HG03469 (cell line): Measurements from ENCODE around the gene ANKRD11.

Experiments
- ATAC-seq: cut with Tn5 transposase; IDR thresholded peaks from one replicate; pipeline ENCODE4 v1.9.1; 2021; ENCODE audit warnings: mild to moderate bottlenecking, moderate library complexity, moderate number of reproducible peaks; ENCODE audit not compliant: unreplicated experiment

The ANKRD11 gene

DNA sequence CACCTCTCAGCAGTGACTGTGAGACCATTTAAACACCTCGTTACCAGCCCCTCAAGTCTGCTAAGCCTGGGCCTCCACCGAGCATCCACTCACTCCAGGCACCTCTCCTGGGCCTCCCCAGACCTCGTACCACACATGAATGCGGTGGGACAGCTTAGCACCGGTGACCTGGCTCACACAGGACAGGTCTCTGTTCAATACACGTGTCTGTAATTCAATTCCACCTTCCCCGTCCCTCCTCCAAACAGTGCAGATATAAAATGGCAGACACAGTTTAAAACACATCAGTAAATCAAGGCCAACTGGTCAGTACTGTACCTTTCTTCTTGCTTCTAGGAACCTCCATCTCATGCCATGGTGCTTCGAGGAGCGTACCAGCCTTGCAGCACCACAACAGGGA, 199.0 kb downstream of the ANKRD11 start:
- ATAC-seq, result no peak

DNA sequence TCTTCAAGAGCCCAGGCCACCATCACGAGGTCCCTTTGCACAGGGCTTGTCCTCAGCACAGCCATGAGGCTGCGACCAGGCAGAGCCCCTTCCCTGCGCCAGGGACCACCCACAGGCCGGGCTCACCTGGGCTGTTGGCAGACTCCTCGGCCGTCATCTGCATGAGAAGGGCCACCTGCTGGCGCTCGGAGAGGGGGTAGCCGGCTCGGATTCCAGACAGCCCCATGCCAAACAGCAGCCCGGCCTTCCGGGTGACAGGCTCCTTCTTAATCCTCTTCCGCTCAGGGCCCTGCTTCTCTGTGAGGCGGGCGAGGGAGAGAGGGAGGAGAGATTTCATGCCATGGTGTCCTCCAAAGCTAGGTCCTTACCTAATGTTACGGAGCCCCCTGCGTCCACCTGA, 199.5 kb downstream of the ANKRD11 start:
- ATAC-seq, result no peak

DNA sequence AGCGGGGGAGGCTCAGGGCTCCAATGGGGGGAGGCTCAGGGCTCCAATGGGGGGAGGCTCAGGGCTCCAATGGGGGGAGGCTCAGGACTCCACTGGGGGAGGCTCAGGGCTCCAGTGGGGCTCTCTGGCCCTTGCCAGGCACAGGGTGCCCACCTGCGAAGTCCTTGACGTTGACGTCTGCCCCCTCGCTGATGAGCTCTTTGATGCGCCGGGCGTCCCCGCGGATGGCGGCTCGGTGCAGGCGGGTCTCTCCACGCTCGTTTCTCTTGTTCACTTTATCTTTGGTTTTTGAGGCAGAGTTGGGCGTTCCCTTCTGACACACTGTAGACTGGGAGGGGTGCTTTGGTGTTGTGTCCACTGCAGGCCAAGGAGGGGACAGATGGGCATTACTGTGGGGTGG, 199.9 kb downstream of the ANKRD11 start:
- no peak for ATAC-seq

DNA sequence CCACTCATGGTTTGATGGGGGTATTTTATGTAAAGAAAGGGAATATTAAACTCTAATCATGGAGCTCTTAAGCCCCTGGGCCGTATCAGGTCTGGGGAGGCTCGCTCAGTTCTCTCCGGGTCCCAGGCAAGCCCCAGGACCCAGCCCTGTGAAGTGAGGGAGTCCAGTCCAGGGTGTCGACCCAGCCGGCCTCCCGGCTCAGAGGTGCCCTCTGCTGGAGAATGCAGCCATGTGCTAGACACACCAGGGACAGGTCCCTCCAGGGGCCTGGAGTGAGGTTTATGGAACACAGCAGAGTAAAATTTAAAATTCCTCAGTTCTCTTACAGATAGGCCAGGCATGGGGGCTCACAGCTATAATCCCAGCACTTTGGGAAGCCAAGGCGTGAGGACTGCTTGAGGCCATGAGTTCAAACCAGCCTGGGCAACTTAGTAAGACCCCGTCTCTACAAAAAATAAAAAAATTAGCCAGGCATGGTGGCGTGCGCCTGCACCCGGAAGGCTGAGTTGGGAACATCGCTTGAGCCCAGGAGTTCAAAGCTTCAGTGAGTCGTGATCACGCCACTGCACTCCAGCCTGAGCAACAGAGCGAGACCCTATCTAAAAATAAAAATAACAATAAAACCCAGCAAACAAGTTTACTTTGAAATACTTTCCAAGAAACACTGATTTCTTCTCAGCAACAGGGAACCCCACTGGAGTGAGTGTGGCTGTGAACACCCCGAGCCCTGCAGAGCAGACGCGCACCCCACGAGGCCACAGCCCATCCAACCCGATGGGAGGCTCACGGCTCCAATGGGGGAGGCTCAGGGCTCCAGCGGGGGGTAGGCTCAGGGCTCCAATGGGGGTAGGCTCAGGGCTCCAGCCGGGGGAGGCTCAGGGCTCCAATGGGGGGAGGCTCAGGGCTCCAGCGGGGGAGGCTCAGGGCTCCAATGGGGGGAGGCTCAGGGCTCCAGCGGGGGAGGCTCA, 200.6 kb downstream of the ANKRD11 start:
- ATAC-seq, result no peak

DNA sequence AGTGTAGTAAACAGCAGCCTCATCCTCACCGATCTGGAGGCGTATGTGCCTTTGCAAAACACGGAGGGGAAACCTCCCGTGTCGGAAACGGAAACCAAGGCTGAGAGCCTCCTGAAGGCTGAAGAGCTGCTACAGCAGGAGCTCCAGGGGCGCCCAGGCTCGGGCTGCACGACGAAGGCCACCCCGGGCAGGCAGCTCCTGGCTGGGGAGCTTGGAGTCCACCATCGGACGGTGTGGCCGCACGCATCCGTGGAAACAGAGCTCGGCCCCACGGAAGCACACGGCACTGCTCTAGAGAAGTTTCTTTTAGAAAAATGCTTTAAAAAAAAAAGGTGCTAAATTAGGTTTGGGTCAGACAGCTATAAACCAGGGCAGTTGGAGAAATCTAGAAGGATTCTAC, 201.4 kb downstream of the ANKRD11 start:
- no peak for ATAC-seq

DNA sequence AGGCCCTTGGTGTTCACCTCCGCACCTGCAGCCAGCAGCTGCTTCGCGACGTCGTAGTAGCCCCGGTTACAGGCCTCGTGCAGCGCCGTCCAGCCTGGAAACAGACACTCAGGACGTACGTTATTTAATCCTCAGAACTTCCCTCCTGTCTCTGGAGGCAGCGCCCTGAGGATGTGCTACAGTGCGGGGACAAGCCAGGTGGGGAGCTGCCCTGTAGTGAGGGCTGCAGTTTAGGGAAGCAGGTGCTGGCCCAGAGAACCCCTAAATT, 201.8 kb downstream of the ANKRD11 start:
- no peak for ATAC-seq

DNA sequence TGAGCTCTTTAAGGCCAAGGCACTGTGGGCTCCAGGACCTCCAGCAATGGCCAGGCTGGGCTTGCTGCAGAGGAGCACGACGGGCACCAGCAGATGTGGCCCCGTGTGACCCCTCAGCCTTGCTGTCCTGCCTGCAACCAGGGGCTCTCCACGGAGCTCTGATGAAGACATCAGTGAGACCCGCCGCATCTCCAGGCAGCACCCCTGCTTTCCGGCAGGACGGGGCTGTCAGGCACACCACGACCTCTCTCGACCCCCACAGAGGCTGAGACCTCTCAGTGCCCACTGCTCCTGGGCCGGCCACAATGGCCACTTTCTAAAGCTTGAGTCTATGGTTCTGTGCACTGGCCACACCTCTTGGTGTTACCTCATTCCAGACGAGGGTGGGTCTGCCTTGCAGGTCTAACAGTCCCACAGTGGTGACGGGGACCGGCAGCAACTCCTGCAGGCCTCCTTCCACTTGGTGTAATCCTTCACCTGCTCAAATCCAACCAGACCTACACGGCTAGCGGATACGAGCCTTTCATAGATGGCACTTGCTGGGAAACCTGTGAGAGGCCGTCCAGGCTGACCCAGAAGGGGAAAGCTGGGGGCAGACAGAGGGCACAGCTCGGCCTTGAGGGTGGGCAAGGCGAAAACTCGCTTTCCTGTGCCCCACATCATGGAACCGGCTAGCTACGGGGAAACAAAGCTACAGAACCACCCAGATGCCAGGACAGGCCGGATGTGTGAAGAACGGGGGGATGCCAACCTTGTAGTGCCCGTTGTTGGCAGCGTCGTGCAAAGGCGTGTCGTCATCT, 202.4 kb downstream of the ANKRD11 start:
- no peak for ATAC-seq

DNA sequence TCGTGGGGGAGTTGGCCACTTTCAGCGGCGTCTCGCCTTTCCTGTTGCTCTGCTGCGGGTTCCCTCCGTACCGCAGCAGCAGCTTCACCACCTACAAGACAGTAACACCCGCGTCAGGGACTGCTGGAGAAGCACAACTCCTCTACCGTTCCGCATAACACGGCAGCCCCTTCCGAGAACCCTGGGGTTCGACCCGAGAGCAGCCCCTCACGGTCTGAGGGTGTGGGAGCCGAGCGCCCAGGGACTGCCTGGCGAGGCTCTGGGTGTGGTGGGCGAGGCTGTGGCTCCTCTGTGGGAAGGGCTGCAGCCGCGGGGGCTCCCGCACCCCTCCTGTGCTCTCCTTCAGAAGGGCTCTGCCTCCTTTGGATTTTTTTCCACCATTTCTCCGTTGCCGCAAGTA, 204.3 kb downstream of the ANKRD11 start:
- ATAC-seq, result no peak

DNA sequence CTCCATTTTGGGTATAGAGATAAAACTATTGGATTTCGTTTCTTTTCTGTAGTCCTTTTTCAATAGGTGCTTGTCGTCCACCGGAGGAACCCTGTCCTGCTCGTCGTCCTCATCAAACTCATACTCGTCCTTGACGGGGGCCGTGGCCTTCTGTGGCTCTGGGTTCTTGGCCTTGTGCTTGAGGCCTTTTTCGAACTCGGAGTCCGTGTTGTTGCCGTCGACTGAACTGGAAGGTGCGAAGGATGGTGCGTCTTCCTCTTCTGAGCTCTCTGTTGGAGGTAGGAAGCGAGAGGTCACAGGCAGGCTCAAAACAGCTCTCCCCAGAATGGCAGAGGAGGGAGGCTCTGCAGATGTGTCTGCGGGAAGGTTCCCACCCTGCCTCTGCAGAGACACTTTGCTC, 205.0 kb downstream of the ANKRD11 start:
- ATAC-seq, result no peak

DNA sequence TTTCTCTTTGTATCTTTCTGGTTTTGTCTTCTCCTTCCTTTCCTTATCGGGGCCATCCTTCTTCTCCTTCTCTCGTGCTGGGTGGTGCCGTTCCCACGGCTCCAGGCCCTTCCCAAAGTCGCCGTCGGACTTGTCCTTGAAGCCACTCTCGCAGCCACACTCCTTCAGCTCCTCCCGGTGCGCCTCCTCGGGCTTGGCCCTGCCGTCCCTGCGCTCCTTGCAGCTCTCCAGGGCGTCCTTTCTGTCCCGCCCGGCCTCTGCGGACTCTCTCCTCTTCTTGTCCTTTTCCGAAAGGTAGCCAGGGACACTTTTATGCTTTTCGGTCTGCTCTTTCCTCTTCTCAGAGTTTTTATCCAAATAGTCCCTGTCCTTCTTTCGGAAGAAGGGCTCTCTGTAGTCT, 206.9 kb downstream of the ANKRD11 start:
- no peak for ATAC-seq

DNA sequence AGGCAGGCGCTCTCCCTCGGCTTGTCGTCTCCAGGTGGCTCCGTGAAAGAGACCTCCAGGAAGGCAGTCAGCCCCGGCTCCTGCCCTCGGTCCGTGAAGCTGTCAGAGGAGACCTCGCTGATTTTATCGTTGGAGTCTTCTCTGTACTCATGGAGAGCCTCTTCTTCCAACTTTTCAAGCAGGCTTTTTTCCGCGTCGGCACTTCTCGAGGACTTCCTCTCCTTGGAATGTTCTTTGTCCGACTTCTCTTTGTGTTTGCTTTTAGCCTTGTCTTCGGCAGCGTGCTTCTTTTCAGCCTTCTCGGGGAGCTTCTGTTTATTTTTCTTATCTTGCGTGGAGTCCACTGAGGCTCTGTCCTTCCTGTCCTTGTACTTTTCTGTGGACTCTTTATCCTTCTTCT, 207.8 kb downstream of the ANKRD11 start:
- ATAC-seq, result no peak

DNA sequence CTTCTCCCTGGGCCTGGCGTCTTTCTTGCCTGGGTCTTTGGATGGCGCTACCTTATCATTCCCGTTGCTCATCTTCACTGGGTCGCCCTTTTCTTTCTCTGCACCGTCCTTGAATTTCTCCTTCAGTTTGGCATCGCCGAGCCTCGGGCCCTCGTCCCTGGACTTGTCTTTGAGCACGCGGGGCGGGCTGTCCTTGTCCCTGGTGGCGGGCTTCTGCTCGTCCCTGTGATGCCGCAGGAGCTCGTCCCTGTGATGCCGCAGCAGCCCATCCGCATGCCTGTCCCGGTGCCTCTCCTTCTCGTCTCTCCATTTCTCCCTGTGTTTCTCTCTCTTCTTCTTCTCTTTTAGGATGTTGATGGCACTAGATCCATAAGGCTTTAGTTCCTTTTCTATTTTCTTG, 208.5 kb downstream of the ANKRD11 start:
- no peak for ATAC-seq

DNA sequence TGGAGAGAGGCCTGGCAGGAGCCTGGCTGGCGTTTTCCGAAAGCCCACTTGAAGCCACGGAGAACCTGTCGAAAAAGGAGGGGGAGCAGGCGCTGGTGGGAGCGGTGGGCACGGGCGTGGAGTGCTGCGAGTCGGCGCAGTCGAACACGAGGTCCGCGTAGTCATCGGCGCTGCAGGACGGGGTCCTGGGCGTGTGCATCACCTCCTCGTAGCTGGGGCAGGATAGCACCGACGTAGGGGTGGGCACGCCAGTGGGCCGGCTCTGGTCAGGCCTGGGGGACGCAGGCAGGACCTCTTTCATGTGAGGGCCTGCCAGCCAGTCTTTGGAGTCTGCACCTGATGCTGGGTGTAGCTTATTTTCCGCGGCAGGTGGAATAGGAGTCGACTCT, 209.2 kb downstream of the ANKRD11 start:
- no peak for ATAC-seq

DNA sequence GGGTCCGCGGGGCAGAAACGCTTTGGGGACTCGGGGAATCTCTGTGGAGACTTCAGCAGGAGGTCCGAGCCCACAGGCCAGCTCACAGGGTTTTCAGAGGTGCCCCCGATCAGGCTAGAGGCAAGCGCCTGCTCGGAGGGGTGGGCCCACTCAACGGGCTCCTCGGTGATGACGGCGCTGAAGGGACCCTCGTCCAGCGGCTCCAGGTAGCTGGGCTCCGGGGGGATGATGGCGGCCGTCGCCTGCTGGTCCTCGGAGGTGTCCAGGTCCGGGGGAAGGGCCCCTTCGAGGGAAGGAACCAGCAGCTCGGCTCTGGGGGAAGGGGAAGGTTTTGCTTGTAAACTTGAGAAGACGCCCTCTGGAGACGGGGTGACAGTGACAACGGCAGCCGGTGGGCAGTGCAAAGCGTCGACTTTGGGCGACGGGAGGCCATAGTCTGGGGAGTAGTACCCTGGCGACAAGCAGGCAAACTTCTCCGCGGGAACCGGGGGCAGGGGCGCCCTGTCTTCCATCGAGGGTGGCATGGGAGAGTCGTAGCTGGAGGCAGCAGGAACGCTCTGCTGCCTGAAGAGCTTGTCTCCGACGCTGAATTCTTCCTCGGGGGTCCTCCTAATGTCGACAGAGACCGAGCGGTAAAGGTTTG, 209.7 kb downstream of the ANKRD11 start:
- no peak for ATAC-seq

DNA sequence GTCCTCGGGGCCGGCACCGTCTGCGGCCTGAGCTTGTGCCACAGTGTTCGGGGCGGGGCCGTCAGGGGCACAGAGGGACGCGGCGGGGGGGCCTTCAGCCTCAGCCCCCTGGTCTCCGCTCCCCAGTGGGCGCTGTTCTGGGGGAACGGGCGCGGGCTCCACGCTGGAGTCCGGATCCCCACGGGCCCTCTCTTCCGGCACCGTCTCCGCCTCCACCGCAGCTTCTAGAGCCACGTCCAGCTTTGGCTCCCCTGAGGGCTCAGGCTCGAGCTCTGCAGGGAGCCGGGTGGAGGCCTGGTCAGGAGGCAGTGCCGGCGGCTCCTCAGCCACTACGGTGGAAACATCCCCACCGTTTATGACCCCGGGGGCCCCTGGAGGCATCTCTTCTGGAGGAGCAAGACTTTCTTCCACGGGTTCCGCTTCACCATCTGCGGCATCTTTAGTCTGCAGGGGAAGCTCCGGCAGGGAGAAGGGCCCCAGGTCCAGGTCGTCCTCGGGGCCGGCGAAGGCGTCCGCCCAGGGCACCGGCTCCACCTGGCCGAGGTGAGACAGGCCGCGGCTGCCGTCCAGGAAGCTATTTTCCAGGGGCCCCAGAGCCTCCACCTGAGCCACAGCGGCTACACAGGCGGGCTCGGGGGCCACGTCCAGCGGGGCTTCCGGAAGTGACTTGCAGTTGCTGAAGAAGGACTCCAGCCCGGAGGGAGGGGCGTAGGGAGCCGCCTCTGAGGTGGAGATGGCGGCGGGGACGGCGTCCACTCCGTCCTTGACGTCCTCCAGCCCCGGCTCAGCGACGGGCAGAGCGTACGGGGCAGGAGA, 210.5 kb downstream of the ANKRD11 start:
- no peak for ATAC-seq

DNA sequence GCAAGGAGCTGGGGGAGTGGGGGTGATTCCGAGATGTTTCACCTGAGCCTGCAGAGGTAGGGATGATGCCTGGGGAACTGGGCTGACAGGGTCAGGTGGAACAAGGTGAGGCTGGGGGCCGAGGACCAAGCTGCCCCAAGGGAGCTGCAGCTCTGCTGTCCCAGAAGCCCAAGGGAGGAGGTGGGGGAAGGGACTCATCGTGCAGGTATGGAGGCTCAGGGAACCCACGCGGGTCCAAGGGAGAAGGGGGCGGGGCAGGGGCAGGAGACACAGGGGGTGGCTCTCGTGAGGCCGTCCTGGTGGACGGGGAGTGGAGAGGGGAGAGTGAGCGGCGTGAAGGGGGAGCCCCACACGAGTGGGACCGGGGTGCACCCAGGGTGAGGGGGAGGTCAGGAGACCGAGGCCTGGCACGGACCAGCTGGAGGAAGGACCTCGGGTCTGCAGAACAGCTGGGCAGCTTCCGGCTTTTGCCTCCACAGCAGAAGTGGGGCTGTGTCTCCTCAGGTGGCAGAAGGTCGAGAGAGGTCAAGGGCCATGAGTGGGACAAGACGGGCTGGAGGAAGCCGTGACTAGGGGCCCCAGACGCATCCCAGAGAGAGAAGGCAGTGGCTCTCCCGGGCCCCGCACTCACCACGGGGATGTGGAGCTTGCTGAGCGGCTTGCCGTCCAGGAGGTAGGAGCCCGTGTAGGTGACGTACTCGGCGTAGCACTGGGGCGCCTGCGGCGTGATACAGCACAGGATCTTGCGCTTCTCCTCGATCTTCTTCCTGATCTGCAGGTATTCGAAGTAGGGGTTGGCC, 211.7 kb downstream of the ANKRD11 start:
- ATAC-seq, result no peak

DNA sequence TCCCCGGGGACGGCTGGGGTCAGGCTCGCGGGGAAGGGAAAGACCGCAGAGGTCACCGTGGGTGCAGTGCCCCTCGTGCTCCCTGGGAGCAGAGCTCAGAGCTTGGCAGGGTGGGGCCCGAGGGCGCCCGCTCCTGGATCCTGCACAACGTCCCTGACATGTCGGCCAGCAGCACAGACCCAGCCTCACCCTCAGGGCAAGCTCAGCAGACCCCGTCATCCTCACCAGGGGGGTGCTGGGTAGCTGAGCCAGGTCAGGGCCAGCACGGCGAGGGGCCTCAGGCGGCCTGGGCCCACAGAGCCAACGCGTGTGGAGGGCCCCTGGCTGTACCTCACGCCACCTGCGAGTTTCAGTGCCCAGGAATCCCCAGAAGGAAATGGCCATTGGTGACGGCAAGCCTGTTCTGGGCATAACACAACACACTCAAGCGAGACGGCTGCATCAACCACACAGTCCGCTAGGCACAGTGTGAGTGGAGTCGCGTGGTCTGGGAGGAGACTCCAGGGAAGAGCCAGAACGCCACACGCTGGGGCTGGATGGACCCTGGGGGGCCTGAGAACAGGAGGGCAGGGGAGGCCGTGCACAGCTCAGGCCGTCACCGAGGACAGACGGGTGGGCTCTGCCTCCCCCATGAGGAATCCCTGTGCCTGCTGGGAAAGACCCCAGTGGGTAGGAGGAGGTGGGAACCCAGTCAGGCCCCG, 212.6 kb downstream of the ANKRD11 start:
- ATAC-seq, result no peak

DNA sequence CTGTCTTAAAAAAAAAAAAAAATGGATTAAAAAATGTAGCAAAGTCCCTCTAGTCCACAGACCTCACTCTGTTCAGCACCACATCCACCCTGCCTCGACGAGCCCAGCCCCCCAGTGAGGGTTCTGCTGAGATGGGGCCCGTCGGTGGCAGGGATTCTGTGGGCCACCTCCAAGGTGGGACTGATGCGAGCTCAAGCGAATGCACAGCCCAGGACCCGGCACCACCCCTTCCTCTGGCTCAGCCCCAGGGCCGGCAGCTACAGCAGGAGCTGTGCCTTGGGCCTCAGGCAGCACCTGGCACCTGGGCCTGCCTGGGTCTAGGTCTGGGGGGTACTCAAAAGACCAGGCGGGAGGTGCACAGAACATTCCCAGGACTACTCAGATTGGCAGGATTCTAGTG, 213.3 kb downstream of the ANKRD11 start:
- no peak for ATAC-seq
